Neutrophil (primary cell): Measurements from ENCODE around the gene CDC37.

Source experiments
- H3K27ac ChIP-seq: fragments of 200-600 bp; sonication (generic); 2 replicates; pipeline ENCODE4 v1.5.1; 2016; ENCODE audit warnings: mild to moderate bottlenecking, moderate library complexity
- H3K27me3 ChIP-seq: fragments of 200-600 bp; sonication (generic); 2 replicates; pipeline ENCODE4 v1.6.0; 2016; ENCODE audit warnings: mild to moderate bottlenecking
- H3K36me3 ChIP-seq: fragments of 200-600 bp; sonication (generic); 2 replicates; pipeline ENCODE4 v1.5.1; 2017
- H3K4me1 ChIP-seq, 2 experiments: fragments of 200-600 bp in 1 of 2; sonication (generic) in 1 of 2; 1 replicate in 1 of 2; 2 replicates in 1 of 2; pipeline versions ENCODE4 v1.5.1 to v1.6.1; 2013 to 2016; ENCODE audit warnings: low read depth in 1 of 2, low read length in 1 of 2, mild to moderate bottlenecking in 1 of 2, moderate library complexity in 1 of 2; ENCODE audit not compliant: control insufficient read depth in 1 of 2, insufficient read depth in 1 of 2
- H3K4me3 ChIP-seq, 2 experiments: fragments of 200-600 bp in 1 of 2; sonication (generic) in 1 of 2; 1 replicate in 1 of 2; 2 replicates in 1 of 2; pipeline ENCODE4 v1.5.1; 2013 to 2016; ENCODE audit warnings: low read depth in 1 of 2, low read length in 1 of 2, mild to moderate bottlenecking in 1 of 2, moderate library complexity in 1 of 2
- H3K9me3 ChIP-seq: fragments of 200-600 bp; sonication (generic); 2 replicates; pipeline ENCODE4 v1.5.1; 2016
- CTCF ChIP-seq: fragments of 200-600 bp; sonication (generic); IDR thresholded peaks from 2 replicates; pipeline ENCODE4 v1.5.1; 2016; ENCODE audit warnings: antibody characterized with exemption

CDC37 gene

GRCh38 chr19:10403137-10404021, at the start of gene CDC37:
Gene CDC37 (minus strand): TSS chr19:10403542. CDS start chr19:10403479, 63 bp downstream.
- Histone ChIP-seq H3K9me3 (no peaks in the 10 kb centered on the region), H3K27me3 (peaks cover 45% of the 10 kb centered on the region), H3K4me1 (peaks cover 53 to 57% of the 10 kb centered on the region in 2 experiments), H3K27ac (peak within 1 kb of the TSS; percentile 60), H3K36me3 (no peaks in the 10 kb centered on the region), H3K4me3 (peak within 1 kb of the TSS; percentile 76 to 77)
- TF ChIP-seq CTCF: peak; percentile 28

- TF ChIP-seq CTCF: no peak
- H3K9me3 ChIP-seq: no peaks in the 10 kb centered on the region
- H3K36me3 ChIP-seq: no peaks in the 10 kb centered on the region
- no peak overlapping the region for H3K4me3 ChIP-seq
- no peak overlapping the region for H3K27ac ChIP-seq
- H3K4me1 ChIP-seq: no peaks in the 10 kb centered on the region
- peaks cover 36% of the 10 kb centered on the region for H3K27me3 ChIP-seq
Observed at GRCh38 chr19:10450853-10451609, 47.7 kb upstream of the CDC37 start.

- H3K4me3 ChIP-seq: no peak overlapping the region
- no peaks in the 10 kb centered on the region for H3K9me3 ChIP-seq
- H3K27ac ChIP-seq: no peak overlapping the region
- H3K4me1 ChIP-seq: no peaks in the 10 kb centered on the region
- peaks cover 36% of the 10 kb centered on the region for H3K27me3 ChIP-seq
- no peaks in the 10 kb centered on the region for H3K36me3 ChIP-seq
- TF ChIP-seq CTCF: no peak
Observed at GRCh38 chr19:10450191-10450852, 47.0 kb upstream of the CDC37 start.

GRCh38 chr19:10449037-10449436, 45.7 kb upstream of the CDC37 start:
- no peaks in the 10 kb centered on the region for H3K36me3 ChIP-seq
- TF ChIP-seq CTCF: no peak
- no peaks in the 10 kb centered on the region for H3K4me1 ChIP-seq
- H3K4me3 ChIP-seq: no peak overlapping the region
- no peak overlapping the region for H3K27ac ChIP-seq
- no peaks in the 10 kb centered on the region for H3K9me3 ChIP-seq
- peaks cover 26% of the 10 kb centered on the region for H3K27me3 ChIP-seq

- H3K4me1 ChIP-seq: no peaks in the 10 kb centered on the region
- no peak for TF ChIP-seq CTCF
- no peak overlapping the region for H3K27ac ChIP-seq
- no peaks in the 10 kb centered on the region for H3K9me3 ChIP-seq
- peaks cover 5% of the 10 kb centered on the region for H3K27me3 ChIP-seq
- H3K36me3 ChIP-seq: no peaks in the 10 kb centered on the region
- no peak overlapping the region for H3K4me3 ChIP-seq
Observed at GRCh38 chr19:10442698-10443097, 39.4 kb upstream of the CDC37 start.
